Esophagus muscularis mucosa (tissue), 4 donors: ENCODE data around the gene SLC2A1.

Source experiments
- EP300 ChIP-seq: sonication (generic); formaldehyde crosslinking; IDR thresholded peaks from one replicate; pipeline ENCODE4 v1.6.1; 2017; ENCODE audit warnings: antibody characterized with exemption
- POLR2A ChIP-seq: fragments of 450-650 bp; IDR thresholded peaks from one replicate; pipeline ENCODE4 v1.6.1; 2017; ENCODE audit warnings: antibody characterized with exemption, moderate library complexity, mild to moderate bottlenecking, low read depth
- POLR2AphosphoS5 ChIP-seq, 2 donors: sonication (generic); formaldehyde crosslinking; IDR thresholded peaks; one replicate each; pipeline ENCODE4 v1.6.1; 2017; ENCODE audit warnings: antibody characterized with exemption in 2 of 2
- TF ChIP-seq, protein P1 (sequence below), 3 experiments: fragments of 200-600 bp in 2 of 3; fragments of 450-650 bp in 1 of 3; sonication (generic) in 2 of 3; IDR thresholded peaks; one replicate each; pipeline ENCODE4 v1.5.1; 2017 to 2019; ENCODE audit warnings: antibody characterized with exemption in 3 of 3, mild to moderate bottlenecking in 2 of 3, moderate library complexity in 1 of 3

DNA sequence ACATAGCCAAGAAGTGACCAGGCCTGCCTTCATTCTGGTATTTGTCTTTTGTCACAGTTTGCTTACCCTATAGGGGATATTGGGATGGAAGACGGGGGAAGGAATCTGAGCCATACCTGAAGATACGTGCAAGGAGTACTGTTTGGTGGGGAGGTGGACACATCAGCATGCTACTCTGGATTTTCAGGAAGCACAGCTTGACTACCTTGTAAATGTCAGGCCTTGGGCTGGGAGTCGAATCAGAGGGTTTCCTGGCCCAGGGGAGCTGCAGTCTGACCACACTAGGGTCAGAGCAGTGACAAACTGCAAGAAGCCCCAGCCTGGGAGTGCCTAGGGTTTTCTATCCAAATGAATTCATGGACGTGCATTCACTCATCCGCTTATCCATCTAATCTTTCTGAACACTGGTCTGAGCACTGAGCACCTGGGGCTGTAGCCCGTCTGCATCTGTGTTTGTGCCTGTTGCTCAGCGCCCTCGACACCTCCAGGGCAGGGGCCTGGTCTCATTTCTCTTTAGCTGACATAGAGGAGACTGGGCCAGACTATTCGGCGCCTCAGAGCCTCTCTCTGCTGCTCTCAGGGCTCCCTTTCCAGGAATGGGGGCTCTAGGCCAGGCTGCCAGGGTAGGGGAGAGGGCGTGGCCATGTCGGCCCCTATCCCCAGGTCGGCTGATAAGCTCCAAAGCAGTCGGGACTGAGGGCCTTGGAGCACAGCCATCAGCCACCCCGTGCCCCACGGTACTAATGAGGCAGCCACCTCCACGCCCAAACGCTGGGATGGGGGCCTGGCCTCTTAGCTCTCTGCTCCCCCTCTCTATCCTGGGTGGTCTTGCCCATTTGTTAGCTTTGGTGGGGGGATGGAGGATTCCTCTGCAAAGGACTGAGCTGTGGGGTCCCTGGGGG is 47.0 kb upstream of the SLC2A1 start:
- no peak for TF ChIP-seq POLR2A
- TF ChIP-seq, protein P1, sequence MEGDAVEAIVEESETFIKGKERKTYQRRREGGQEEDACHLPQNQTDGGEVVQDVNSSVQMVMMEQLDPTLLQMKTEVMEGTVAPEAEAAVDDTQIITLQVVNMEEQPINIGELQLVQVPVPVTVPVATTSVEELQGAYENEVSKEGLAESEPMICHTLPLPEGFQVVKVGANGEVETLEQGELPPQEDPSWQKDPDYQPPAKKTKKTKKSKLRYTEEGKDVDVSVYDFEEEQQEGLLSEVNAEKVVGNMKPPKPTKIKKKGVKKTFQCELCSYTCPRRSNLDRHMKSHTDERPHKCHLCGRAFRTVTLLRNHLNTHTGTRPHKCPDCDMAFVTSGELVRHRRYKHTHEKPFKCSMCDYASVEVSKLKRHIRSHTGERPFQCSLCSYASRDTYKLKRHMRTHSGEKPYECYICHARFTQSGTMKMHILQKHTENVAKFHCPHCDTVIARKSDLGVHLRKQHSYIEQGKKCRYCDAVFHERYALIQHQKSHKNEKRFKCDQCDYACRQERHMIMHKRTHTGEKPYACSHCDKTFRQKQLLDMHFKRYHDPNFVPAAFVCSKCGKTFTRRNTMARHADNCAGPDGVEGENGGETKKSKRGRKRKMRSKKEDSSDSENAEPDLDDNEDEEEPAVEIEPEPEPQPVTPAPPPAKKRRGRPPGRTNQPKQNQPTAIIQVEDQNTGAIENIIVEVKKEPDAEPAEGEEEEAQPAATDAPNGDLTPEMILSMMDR (IDR thresholded peaks at IDR 0.05), result no peak
- TF ChIP-seq POLR2AphosphoS5 (IDR thresholded peaks at IDR 0.05), result no peak
- TF ChIP-seq EP300, result no peak
